NCI-H774 (cell line): Measurements from ENCODE around the gene CHEK2.
"Not testable (repeated sequence)": the region's sequence is repeated elsewhere in the genome, so short reads cannot be mapped to it uniquely, and the experiment has no call there.

Experiments
- DNase-seq: peaks from one replicate; lab custom pipeline; 2025; lab: John Stamatoyannopoulos, UW

CHEK2 gene

DNA sequence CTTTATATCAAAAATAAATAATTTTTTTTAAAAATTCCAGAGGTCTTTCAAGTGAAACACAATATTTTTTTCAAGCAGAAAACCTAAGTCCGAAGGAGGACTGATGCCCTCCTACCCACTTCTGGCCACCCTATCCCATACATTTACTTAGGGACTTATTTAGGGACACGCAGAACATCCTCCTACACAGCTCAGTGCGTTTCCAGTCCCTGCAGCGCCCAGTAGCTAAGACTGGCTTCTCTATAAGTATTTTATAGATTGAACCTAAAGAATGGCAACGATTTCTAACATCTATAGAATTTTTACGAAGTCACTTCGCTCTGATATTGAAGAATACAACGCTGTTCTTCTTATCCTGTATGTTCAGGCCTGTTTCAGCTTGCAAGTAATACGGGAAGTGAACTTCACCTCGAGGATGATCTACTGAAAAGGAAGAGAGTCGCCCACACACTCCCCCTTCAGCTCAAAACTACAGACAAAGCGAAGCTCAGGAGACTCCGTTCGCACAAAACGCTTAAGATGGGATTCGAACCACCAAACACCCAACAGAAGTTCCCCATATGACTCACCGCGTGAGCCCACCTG lies 328 bp downstream of the CHEK2 start:
- no peak for DNase-seq

DNA sequence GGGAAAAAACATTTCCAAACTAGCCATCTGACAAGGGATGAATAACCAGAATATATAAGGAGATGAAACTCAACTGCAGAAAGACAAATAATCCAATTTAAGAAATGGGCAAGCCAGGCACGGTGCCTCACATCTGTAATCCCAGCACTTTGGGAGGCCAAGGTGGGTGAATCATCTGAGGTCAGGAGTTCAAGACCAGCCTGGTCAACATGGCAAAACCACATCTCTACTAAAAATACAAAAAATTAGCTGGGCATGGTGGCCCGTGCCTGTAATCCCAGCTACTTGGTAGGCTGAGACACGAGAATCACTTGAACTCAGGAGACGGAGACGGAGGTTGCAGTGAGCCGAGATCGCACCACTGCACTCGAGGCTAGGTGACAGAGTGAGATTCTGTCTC lies 2.7 kb downstream of the CHEK2 start:
- DNase-seq, result not testable (repeated sequence)

DNA sequence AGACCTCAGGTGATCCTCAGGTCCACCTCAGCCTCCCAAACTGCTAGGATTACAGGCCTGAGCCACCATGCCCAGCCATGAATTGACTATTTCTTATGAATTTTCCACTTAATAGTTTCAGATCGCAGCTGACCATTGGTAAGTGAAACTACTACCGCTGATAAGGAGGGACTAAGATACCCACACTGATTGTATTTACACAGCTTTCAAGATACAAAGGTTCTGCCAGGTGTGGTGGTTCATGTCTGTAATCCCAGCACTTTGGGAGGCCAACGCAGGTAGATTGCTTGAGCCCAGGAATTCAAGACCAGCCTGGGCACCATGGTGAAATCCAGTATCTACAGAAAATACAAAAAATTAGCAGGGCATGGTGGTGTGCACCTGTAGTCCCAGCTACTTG lies 3.9 kb downstream of the CHEK2 start:
- DNase-seq, result no peak

DNA sequence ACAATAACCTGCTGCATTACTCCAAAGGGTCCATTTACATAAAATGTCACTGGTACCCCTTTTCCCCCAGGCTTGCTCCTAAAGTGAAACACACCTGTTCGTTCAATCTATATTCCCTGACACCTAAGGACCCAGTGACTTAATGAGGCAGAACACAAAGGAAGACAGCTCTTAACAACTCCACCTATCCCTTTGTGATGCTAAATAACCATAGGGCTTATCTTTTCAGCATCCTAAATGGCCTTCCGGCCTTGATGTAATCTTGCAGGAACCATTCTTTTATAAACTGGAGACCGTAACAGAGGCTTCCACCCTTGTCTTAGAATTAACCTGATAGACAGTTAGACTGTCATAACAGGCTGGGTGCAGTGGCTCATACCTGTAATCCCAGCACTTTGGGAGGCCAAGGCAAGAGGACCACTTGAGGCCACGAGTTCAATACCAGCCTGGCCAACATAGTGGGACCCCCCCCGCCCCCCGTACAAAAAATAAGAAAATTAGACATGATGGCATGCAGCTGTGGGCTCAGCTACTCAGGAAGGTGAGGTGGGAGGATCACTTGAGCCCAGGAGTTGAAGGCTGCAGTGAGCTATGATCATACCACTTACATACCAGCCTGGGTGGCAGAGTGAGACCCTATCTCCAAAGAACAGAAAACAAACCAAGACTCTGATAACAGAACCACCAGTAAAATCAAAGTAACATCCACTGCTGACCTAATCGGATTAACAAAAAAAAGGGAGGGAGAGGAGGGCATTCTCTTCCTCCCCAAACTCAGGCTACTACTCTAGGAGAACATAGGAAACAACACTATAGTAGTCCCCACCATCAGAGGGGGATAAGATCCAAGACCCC lies 5.1 kb downstream of the CHEK2 start:
- DNase-seq, result no peak

DNA sequence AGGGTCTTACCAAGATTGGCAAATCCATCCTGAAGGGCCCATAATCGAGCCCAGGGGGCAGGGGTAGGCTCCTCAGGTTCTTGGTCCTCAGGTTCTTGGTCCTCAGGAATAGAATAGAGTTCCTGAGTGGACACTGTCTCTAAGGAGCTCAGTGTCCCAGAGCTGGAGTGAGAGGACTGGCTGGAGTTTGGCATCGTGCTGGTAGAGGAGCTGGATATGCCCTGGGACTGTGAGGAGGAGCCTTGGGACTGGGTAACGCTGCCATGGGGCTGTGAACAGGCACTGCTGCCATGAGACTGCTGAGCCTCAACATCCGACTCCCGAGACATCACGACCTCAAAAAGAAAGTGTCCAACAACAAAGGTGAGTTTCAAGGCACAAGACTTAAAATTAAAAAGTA lies 7.2 kb downstream of the CHEK2 start:
- no peak for DNase-seq

DNA sequence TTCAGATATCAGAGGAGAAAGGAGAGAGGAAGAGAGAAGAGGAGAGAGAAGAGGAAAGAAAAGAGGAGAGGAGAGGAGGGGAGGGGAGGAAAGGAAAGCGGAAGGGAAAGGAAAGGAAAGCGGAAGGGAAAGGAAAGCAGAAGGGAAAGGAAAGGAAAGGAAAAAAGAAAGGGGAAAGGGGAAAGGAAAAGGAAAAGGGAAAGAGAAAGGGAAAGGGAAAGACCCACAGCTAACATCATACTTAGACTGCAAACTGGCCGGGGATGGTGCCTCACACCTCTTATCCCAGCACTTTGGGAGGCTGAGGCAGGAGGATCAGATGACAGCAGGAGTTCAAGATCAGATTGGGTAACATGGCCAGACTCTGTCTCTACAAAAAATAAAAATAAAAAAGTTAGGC lies 11.4 kb downstream of the CHEK2 start:
- no peak for DNase-seq

DNA sequence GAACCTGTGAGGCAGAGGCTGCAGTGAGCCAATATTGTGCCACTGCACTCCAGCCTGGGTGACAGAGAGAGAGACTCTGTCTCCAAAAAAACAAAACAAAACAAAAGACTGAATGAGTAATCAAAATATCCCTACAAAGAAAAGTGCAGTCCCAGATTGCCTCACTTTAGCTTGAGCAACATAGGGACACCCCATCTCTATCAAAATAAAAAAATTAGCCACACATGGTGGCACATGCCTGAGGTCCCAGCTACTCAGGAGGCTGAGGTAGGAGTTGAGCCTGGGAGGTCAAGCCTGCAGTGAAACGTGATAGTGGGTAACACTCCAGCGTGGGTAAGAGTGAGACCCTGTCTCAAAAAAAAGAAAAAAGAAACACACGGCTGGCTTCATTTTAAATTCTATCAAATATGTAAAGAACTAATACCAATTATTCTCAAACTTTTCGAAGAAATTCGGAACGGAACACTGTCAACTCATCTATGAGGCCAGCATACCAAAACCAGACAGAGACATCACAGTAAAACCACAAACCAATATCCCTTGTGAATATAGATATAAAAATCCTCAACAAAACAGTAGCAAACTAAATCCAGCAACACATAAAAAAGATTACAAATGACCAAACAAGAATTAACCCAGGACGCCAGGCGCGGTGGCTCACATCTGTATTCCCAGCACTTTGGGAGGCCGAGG lies 12.9 kb downstream of the CHEK2 start:
- DNase-seq, result no peak

DNA sequence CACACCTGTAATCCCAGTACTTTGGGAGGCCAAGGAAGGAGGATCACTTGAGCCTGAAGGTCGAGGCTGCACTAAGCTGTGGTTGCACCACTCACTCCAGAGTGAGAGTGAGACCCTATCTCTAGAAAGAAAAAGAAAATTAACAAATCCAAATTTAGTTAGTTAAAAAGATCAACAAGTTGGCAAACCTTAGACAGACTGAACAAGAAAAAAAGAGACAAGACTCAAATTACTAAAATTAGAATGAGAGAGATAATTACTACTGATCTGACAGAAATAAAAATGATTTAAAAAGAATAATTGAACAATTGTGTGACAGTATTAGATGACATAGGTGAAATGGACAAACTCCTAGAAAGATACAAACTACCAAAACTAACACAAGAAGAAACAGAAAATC lies 13.6 kb downstream of the CHEK2 start:
- no peak for DNase-seq

DNA sequence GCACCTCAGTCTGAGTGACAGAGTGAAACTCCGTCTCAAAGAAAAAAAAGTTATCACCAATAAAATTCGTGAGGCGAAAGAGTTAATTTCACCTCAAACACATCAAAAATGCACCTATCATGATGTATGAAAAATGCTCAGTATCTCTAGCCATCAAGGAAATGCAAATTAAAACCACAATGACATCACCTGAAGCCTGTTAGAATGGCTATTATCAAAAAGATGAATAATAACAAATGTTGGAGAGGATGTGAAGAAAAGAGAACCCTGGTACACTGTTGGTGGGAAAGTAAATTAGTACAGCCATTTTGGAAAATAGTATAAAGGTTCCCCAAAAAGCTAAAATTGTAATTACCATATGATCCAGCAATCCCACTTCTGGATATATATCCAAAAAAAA lies 23.6 kb downstream of the CHEK2 start:
- DNase-seq, result no peak

DNA sequence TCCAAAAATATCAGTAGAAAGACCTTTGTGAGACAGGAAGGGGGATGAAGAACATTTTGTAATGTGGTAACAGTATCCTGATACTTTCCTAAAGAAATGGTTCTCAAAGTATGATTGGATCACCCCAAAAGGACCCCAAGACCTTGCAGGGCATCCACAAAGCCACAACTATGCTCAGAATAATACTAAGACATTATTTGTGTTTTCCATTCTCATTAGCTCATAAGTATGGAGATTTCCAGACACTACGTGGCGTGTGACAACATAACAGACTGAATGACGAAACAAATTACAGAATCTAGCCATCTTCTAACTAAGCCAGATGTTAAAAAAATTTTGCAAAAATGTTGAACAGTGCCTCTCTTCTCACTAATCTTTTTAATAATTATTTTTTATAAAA lies 24.9 kb downstream of the CHEK2 start:
- DNase-seq, result no peak

DNA sequence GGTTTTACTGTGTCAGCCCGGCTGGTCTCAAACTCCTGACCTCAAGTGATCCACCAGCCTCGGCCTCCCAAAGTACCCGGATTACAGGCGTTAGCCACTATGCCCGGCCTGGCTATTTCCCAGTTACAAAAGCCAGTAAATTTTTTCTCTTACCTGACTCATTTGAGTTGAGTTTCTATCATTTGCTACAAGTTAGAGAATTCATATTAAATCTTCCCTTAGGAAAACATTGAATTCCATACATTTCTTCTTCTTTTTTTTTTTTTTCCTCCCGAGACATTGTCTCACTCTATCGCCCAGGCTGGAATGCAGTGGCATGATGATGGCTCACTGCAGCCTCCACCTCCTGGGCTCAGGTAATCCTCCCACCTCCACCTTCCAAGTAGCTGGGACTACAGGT lies 26.0 kb downstream of the CHEK2 start:
- no peak for DNase-seq

DNA sequence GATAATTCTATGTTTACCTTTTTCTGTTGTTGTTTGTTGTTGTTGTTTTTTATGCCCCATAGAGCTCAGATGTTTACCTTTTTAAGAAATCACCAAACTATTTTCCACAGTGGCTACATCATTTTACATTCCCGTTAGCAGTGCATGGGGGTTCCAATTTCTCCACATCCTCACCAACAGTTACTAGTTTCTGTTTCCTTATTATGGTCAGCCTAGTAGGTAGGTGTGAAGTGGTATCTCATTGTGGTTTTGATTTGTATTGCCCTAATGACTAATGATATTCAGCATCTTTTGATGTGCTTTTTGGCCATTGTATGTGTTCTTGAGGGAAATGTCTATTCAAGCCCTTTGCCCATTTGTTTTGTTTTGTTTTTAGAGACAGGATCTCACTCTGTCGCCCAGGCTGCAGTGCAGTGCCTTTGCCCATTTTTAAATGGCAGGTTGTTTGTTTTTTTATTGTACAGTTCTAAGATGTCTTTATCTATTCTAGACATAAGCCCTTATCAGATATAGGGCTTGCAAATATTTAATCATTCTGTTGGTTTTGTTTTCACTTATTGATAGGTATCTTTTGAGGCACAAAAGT lies 27.5 kb downstream of the CHEK2 start:
- no peak for DNase-seq

DNA sequence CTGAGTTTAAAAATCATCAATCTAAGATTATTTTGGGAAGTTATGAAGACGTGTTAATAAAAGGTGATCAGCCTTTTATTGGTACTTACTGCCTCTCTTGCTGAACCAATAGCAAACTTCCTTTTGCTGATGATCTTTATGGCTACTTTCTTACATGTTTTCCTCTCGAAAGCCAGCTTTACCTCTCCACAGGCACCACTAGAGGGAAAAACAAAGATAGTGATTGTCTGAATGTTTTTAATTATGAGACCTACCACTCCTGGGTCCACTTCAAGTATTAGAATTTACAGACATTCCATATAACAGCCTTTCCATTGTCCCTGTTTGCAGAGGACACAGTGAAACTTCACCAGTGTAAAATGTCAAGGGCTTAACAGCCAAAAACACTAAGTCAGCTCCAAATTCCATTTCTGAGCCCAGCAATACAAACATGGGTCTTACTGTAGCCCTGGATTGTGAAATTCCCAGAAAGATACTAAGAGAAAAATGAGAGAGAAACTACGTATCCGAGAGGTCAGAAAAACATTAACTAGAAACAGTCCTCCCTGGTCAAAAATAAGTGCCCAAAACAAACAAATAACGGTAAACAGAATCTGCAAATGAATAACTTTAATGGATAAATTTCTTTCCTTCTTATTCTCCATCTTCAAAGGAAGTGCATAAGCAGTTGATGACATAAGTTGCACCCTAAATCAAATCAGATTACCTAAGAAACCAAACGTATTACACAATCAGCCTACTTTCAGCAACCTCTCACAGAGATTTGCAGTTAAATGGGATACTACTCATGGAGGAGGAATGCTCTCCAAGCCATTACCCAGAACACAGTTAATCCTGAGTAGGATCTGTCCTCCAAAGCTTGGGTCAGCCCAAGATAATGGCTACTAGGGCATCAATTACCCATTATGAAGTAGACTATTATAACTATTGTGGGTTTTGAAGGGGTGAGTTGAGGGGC lies 29.5 kb downstream of the CHEK2 start:
- DNase-seq, result no peak

DNA sequence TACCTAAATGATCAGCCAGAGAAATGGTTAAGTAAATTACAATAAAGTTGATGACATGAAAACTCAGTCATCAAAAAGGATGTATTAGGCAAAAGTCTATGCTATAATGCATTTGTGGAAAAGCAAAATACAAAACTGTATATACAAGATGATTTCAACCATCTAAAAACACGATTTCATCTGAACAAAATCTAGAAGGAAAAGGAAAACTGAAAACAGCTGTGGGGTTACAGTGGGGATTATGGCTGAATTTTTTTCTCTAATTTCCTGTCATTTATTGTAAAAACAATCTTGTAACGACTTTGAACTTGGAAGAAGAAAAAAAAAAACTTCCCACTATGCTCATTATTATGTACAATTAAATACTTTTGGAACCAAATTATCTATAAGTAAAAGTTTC lies 30.3 kb downstream of the CHEK2 start:
- no peak for DNase-seq

DNA sequence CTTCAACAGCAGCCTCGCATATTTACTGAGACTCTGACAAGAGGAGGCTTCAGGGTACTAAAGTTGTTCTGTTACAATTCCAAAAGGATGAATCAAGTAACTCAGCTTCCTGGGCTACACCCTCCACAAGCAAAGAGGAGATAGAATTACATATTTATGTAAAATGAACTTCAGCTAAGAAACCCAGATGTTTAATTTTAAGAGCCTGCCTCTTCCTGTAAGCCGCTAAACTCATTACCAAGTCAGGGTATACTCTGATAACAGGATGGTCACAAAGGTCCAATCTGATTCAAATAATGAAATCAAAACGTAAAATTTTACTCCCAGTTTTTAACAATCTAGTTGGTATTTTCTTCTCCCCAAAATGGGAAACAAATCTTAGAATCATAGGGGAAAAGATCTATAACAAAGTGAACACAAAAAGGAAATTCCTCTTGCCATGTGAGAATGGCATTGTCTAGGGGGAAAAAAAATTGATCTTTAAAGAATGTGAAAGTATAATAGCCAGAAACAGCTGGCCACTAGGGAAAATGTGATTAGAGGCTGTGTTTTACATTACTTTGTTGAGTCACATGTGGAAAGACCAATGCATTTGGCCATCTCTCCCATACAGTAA lies 30.9 kb downstream of the CHEK2 start:
- DNase-seq, result no peak

DNA sequence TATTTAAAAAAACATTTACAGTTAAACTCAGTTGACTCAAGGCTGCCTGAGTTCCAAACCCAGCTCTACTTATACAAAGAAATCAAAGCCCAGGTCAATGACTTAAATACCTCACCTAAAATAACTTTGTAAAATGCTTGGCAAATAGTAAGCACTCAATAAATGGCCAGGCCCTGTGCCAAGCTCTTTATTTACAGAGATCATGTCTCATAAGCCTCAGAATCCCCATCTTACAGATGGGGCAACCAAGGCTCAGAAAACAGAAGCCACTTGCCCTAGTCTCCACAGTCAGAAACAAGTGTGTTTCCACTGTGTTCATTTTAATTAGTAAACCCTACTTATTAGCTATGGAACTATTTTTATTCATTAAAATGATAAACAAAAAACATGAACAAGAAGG lies 31.5 kb downstream of the CHEK2 start:
- DNase-seq, result no peak

DNA sequence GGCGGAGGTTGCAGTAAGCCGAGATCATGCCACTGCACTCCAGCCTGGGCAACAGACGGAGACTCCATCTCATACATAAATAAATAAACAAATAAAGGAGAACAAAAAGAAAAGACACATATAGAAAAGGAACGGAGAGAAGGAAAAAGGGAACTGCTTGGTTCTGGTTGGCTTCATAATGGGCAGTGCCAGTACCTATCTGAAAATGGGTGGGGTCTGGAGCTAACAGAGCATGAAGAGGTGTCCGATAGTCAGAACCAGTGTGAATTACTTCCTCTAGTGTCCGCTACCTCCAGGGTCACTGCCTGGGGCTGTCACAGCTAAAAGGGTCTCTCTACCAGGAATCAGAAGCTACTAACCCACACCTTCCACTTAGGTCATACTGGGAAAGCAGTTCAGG lies 34.8 kb downstream of the CHEK2 start:
- DNase-seq, result no peak

DNA sequence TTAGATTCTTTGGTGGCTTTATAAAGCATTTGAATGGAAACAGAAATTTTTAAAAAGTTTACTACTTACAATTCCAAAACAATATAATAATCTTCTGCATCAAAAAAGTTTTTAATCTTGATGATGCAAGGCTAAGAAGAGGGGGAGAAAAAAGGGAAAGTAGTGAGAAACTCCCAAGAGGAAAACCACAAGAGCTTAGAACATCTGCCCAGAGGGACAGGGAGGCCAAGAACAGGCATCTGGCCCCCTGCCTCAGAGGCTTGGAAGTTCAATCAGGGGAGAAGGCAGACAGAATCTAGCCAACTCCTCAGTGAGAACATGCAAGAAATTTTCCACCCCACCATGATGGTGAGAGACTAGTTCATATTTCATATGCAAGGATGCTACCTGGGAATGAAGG lies 38.2 kb downstream of the CHEK2 start:
- DNase-seq, result no peak

DNA sequence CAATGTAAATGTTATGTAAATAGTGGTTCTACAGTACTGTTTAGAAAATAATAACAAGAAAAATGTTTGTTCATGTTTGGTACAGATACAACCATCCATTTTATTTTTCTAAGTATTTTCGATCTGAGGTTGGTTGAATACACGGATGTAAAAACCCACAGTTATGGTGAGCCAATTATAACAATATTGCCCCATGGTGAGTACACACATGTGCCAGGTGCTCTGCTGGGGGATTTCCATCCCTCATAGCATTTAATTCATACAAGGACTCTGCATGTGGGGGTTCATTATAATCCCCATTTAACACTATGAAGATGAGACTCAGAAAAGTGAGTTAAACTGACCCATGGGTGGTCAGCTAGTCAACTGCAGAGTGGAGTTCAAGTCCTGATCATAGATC lies 38.7 kb downstream of the CHEK2 start:
- no peak for DNase-seq

DNA sequence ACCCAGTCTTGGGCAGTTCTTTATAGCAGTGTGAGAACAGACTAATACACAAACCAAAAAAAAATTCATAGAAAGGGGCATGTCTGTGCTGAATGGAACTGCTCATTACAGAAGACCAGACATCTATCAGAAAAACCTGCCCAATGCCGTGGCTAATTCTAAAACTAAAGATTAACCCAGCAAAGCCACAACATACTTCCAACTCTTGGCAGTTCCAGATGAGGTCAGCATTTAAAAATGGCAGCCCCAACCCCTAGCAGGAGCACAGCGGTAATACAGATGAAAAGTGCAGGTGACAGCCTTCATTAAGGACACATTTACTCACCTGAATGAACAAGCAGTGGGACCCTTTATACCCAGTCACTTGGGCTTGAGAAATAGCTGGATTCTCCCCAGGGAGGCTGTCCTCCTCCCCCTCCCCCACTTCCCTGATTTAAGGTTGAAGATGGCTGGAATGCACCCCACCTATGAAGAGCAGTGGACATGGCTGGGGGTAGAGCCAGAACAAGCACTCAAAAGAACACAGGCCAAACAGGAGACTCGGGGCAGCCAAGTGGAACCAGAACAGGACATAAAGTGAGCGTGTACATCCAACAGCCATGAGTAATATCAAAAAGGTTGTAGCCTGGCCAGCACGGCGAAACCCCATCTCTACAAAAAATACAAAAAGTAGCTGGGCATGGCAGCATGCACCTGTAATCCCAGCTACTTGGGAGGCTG lies 48.4 kb downstream of the CHEK2 start:
- DNase-seq, result not testable (repeated sequence)

DNA sequence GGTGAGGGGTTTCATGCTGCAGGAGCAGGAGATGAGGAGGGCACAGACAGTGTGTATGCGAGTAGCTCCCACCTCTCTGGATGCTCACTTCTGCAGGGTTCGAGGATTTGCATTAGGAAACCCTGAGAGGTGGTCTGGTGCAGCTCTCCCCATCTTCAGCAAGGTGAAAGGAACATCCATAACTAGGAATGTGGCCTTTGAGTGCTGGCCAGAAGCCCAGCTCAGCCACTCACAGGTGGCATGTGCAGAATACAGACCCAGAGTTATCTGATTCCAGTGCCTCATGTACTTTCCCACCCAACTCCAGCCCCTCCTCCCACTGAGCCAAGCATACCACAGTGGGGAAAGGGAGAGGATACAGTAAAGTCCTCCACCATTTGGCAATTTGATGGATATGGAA lies 51.8 kb downstream of the CHEK2 start:
- not testable (repeated sequence) for DNase-seq
